NCI-H1694 (cell line): ENCODE measurements around the gene MIB2.

Experiments used
- DNase-seq: peaks from one replicate; lab custom pipeline; 2025; lab: John Stamatoyannopoulos, UW

The MIB2 gene

DNA sequence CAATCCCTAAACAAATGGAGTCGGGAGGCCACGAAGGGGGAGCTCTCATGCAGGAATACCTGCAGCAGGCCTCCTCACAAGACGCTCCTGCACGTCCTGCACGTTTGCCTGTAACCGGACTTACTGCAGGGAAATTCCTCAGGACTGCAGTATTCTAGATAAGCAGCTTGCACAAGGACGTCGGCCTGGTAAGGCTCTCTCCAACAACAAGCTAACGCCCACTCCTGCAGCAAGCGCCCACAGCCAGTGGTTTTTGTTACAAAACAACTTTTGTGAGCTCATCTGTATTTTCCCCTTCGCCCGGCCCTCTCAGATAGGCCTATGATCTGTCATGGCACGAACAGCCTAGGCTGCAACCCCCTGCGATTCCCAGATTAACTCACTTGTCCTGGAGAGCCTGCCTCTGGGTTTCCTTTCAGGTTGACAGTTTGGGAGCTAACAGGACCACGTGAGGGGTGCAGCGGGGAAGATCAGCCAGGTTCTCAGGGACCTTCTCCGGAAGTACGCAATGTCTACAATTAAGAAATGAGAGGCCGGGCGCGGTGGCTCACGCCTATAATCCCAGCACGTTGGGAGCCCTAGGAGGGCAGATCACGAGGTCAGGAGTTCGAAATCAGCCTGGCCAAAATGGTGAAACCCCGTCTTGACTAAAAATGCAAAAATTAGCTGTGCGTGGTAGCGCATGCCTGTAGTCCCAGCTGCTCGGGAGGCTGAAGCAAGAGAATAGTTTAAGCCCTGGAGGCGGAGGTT, 921 bp upstream of the MIB2 start:
- no peak for DNase-seq

DNA sequence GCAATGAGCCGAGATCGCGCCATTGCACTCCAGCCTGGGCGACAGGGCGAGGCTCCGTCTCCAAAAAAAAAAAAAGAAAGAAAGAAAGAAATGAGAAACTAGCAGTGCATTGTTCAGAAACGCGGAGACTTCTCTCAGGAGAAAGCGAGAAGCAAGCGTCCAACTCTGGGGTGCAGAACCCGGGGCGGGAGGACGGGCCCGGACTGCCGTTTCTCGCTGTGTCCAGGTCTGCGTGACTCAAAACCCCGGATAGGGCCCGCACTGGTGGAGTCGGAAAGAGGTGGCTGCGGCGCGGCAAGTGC, 395 bp upstream of the MIB2 start:
- DNase-seq: no peak

DNA sequence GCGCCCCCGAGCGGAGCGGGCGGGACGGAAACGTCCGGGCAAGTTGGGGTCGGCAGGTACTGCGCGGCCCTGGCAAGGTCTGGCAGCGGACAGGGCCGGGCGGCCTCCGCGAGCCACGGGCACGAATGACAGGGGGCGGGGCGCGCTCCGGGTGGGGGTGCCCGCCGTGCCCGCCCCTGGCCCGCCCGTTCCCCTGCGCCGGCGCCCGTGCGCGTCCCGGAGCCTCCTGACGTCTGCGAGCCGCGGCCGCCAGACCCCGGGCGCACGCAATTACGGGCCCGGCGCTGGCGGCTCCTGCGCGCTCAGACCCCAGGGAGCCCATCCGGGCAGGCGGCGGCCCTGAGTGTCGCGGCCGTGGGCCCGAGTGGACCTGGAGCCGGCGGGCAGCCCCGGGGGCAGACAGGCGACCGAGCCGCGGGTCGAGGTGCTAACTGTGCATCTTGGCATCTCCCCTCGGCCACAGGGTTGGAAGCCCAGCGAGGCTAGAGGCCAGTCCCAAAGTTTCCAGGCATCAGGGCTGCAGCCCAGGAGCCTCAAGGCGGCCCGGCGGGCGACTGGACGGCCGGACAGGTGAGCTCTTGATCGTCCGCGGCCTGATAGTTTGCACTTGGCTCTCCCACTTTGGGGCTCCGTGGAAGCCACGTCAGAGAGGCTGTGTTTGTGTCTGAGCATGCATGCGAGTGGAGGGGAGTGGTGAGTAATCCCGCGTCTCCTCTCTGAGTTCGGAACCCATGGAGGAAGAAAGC, 918 bp downstream of the MIB2 start:
- no peak for DNase-seq

DNA sequence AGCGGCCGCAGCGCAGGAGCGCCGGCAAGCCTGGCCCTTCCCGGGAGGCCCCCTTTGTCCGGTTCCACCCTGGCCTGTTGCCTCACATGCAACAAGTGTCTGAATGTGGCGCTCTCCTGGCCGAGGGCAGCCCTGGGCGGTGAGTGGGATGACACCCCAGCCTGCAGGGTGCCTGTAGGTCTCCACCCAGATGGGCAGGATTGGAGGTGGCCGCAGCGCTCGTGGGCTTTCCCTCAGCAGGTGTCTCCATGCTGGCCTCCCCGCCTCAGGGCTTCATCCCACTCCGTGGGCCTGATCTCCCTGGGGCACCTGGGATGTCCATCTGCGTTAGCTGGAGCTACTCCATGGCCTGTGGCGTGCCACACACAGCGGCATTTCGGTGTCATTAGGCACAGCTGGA, 1.5 kb downstream of the MIB2 start:
- DNase-seq: no peak

GRCh38 chr1:1617516-1617915, 2.2 kb downstream of the MIB2 start:
- no peak for DNase-seq

GRCh38 chr1:1617925-1618324, 2.6 kb downstream of the MIB2 start:
- no peak for DNase-seq

DNA sequence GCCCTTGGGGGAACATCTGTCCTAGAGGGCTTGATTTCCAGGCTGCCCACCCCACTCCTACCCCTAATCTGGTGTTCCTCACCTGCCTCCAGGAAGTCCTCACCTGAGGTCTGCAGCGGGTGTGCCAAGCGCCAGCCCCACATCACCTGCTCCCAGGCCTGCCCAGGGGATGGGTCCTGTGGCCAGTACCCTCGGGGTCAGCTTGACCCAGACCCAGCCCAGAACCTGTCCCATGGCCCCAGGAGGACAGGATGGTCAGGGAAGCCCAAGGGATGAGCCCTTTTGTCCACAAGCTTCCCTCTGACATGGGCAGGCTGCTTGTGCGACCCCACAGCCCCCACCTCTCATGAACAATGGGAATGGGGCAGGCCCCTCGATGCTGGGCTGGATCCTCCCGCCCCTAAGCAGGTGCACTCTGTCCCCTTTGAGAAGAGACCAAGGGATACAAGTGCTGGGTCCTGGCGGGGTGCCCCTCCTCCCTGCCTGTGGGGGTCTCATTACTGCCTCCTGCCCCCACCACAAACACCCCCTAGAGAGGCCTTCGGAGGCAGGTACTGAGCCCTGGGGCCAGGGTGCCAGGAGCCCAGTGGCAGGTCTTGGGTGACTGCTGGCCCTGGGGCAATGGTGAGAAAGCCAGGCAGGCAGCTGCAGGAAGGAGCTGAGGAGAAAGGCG, 3.2 kb downstream of the MIB2 start:
- DNase-seq: no peak

GRCh38 chr1:1619917-1620361, 4.6 kb downstream of the MIB2 start:
- no peak for DNase-seq

- DNase-seq: no peak
Measured at GRCh38 chr1:1620433-1621139, 5.3 kb downstream of the MIB2 start.

- DNase-seq: no peak
Measured at GRCh38 chr1:1621173-1622009, 6.1 kb downstream of the MIB2 start.

DNA sequence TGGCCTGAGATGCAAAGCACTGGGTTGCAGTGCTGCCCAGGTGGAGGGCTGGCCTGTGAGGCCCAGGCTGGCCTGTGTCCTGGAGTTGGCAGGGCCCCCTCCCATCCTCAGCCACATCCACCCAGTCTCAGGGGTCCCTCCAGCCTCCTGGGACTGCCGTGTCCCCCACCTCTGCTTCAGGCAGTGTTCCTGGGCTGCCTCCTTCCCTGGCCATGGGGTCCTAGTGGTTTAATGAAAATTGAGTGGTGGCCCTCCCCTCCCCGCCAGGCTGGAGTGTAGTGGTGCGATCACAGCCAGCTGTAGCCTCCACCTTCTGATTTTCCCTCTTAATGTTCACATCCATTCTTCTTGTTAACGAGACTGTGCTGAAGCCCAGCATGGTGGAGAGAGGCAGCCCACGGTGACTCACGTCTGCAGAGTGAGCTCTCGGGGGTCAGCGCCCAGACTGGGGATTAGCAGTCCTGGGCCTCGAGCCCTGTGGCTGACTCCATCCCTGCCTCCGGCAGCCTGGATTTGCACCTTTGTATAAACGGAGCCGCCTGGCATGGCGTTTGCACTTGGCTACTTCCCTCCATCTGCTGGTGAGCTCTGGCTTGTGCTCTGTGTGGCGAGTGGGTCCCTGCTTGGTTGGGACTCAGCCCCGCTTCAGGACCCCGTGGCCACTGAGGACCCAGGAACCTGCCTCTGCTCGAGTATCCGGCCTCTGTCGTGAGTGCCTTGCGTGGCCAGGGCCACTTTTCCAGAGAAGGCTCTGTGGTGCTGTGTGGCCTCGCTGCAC, 6.9 kb downstream of the MIB2 start:
- no peak for DNase-seq

- no peak for DNase-seq
Measured at GRCh38 chr1:1622788-1623094, 7.4 kb downstream of the MIB2 start.

GRCh38 chr1:1623181-1623630, 7.9 kb downstream of the MIB2 start:
- no peak for DNase-seq

DNA sequence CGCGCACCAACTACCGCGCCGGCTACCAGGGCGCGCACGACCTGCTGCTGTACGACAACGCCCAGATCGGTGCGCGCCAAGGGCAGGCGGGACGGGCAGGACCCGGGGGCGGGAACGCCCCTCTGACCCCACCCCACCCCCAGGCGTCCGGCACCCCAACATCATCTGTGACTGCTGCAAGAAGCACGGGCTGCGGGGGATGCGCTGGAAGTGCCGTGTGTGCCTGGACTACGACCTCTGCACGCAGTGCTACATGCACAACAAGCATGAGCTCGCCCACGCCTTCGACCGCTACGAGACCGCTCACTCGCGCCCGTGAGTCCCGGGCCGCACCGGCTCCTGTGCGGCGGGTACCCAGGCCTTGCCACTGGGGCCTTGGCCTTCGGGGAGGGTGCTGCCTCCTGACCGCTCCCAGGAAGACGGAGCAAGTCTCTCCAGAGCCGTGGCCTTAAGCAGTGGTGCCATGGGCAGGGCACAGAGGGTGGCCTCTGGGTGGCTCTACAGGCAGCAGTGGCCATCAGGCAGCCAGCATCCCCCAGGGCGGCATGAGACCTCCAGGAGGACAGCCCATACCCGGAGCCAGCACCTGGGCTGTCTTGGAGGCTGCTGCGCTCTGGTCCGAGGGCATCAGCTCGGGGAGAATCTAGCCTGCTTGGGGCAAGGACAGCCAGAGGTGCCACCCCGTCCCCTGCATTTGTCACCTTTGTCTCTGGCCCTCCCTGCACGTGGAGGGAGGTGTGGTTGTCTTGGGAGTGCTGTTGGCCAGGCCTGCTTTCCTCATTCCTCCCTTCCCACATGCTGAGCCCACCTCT, 8.5 kb downstream of the MIB2 start:
- DNase-seq: no peak

GRCh38 chr1:1624443-1625403, 9.4 kb downstream of the MIB2 start:
- DNase-seq: peak; percentile 58

- no peak for DNase-seq
Measured at GRCh38 chr1:1625404-1625775, 10.1 kb downstream of the MIB2 start.

DNA sequence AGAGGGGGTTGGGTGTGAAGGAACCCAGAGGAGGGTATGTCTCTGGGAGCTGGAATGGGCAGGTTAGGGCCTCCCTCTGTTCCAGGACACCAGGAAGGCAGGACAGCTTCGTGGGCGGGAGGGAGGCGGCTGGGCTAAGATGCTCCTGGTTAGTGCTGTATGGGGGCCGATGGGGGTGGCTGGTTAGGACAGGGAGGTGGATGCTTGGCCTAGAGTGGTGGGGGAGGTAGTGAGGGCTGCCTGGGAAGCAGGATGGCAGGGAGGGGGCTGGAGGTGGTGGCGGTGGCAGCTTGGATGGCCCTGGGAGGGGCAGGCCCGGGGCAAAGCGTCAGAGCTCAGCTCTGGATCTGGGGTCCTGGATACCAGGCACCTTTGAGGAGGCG, 10.5 kb downstream of the MIB2 start:
- DNase-seq: no peak

DNA sequence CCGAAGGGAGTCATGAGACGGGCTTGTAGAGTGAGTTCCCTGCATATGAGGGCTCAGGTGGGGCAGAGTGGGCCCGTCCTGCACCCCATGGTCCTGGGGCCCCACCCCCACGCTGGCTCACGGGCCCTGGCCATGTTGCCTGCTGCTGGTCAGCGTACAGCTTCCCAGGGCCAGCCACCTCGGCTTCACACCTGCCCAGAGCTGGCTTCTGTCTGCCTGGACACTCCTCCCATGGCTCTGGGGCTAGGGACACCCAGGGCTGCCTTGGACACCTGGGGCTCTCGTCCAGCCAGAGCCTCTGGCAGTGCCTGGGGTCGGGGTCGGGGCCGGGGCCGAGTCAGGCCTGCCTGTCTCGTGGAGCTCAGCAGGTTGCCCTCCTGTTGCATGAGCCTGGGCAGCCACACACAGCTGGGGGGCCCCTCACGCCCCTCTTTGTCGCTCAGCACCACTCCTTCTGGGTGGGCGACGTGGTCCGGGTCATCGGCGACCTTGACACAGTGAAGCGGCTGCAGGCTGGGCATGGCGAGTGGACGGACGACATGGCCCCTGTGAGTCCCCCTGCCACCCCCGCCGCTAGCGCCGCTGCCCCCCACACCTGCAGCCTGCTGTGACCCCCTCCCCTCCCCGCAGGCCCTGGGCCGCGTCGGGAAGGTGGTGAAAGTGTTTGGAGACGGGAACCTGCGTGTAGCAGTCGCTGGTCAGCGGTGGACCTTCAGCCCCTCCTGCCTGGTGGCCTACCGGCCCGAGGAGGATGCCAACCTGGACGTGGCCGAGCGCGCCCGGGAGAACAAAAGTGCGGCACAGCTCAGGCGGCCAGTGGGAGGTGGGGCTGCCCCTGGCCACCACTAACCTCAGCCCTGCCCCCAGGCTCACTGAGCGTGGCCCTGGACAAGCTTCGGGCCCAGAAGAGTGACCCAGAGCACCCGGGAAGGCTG, 11.2 kb downstream of the MIB2 start:
- DNase-seq: no peak
